ENCODE data around the gene RLN3. TPM values are rescaled to one million over a fixed set of nuclear protein-coding genes. Genes with fewer than 3 reads are reported as not detected.

The RLN3 gene
- total RNA-seq, 2 experiments from 2014 or later: not detected

Other genes with a start within 250 kb of the RLN3 start
- 1 to 10 TPM; 6.0 to 6.2 TPM for gene ZSWIM4, start 232.7 kb upstream of the RLN3 start, total RNA-seq
- gene NANOS3, start 151.0 kb upstream of the RLN3 start, total RNA-seq: under 1 TPM in 1 of 2 experiments, not detected in 1; 0.48 TPM
- gene BRME1, start 122.0 kb upstream of the RLN3 start, total RNA-seq: 1 to 10 TPM; 6.3 to 8.0 TPM
- gene CC2D1A, start 121.9 kb upstream of the RLN3 start, total RNA-seq: 10 to 100 TPM; 36.5 to 39.3 TPM
- gene PODNL1, start 89.7 kb upstream of the RLN3 start, total RNA-seq: under 1 TPM; 0.17 to 0.58 TPM
- 10 to 100 TPM; 80.3 to 85.4 TPM for gene DCAF15, start 75.6 kb upstream of the RLN3 start, total RNA-seq
- gene RFX1, start 21.8 kb upstream of the RLN3 start, total RNA-seq: 10 to 100 TPM; 19.1 to 19.9 TPM
- 10 to 100 TPM; 66.5 to 70.3 TPM for gene IL27RA, start 3.6 kb downstream of the RLN3 start, total RNA-seq
- not detected for gene PALM3, start 33.9 kb downstream of the RLN3 start, total RNA-seq
- under 1 TPM; 0.67 to 0.69 TPM for gene MISP3, start 44.6 kb downstream of the RLN3 start, total RNA-seq
- gene C19orf67, start 57.6 kb downstream of the RLN3 start, total RNA-seq: not detected
- gene SAMD1, start 62.6 kb downstream of the RLN3 start, total RNA-seq: 10 to 100 TPM; 80.7 to 84.5 TPM
- 10 to 100 TPM; 50.6 to 56.8 TPM for gene PRKACA, start 89.6 kb downstream of the RLN3 start, total RNA-seq
- 100 to 1,000 TPM; 119 to 131 TPM for gene ASF1B, start 108.4 kb downstream of the RLN3 start, total RNA-seq
- 10 to 100 TPM; 12.5 to 14.0 TPM for gene ADGRL1, start 178.0 kb downstream of the RLN3 start, total RNA-seq

All from activated CD4-positive, alpha-beta T cell treated with anti-CD3 and anti-CD28 coated beads, Interleukin-2, amount 10 ng/mL, durations not matched to agents 7 days and 5 days (primary cell).